Measurements from ENCODE around the gene PDE2A.

DNA sequence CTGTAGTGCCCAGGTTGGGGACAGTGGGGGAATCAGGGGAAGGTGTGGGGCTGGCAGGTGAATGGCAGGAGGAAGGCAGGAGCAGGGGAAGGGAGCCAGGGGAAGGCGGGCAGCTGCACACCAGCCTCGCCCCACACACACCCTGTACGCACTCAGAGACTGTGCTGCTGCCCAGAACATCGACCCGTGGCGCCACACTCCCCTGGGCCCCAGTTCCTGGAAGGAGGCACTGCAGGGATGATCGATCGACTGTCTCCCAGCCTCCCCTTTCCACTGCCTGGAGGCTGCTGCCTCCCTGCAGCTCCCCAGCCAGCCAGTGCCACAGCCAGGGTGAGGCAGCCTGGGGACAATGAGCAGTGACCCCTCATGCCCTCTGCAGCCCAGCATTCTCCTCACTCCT, 19.2 kb downstream of the PDE2A start:
- TF ChIP-seq, protein P1, sequence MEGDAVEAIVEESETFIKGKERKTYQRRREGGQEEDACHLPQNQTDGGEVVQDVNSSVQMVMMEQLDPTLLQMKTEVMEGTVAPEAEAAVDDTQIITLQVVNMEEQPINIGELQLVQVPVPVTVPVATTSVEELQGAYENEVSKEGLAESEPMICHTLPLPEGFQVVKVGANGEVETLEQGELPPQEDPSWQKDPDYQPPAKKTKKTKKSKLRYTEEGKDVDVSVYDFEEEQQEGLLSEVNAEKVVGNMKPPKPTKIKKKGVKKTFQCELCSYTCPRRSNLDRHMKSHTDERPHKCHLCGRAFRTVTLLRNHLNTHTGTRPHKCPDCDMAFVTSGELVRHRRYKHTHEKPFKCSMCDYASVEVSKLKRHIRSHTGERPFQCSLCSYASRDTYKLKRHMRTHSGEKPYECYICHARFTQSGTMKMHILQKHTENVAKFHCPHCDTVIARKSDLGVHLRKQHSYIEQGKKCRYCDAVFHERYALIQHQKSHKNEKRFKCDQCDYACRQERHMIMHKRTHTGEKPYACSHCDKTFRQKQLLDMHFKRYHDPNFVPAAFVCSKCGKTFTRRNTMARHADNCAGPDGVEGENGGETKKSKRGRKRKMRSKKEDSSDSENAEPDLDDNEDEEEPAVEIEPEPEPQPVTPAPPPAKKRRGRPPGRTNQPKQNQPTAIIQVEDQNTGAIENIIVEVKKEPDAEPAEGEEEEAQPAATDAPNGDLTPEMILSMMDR (IDR thresholded peaks at IDR 0.05): no peak
- TF ChIP-seq POLR2A (IDR thresholded peaks at IDR 0.05): no peak
